Vagina (tissue), 2 donors: ENCODE data around the gene C2orf49. TPM values are rescaled to one million over a fixed set of nuclear protein-coding genes. Genes with fewer than 3 reads are reported as not detected.

Experiments
- DNase-seq, 2 donors: peaks; one replicate each; pipeline ENCODE4 v3.0.0-alpha.2; 2017; ENCODE audit errors: extremely low spot score in 2 of 2
- H3K27ac ChIP-seq: fragments of 200-600 bp; sonication (generic); one replicate; pipeline ENCODE4 v1.5.1; 2019
- H3K27me3 ChIP-seq: fragments of 200-600 bp; sonication (generic); one replicate; pipeline ENCODE4 v1.5.1; 2019
- H3K36me3 ChIP-seq, 2 donors: fragments of 200-600 bp; sonication (generic); one replicate each; pipeline ENCODE4 v1.5.1; 2017 to 2019
- H3K4me1 ChIP-seq: fragments of 200-600 bp; sonication (generic); one replicate; pipeline ENCODE4 v1.5.1; 2019
- H3K4me3 ChIP-seq, 2 donors: fragments of 200-600 bp; sonication (generic); 1 replicate in 1 of 2; 2 replicates in 1 of 2; pipeline ENCODE4 v1.5.1; 2016 to 2019
- H3K9me3 ChIP-seq: fragments of 200-600 bp; sonication (generic); one replicate; pipeline ENCODE4 v1.5.1; 2019
- CTCF ChIP-seq, 3 experiments: fragments of 450-650 bp in 2 of 3; fragments of 200-600 bp in 1 of 3; sonication (generic) in 1 of 3; IDR thresholded peaks; one replicate each; pipeline ENCODE4 v1.5.1; 2017 to 2019; ENCODE audit warnings: antibody characterized with exemption in 3 of 3, mild to moderate bottlenecking in 2 of 3, moderate library complexity in 2 of 3
- POLR2A ChIP-seq, 2 donors: fragments of 450-650 bp; IDR thresholded peaks; one replicate each; pipeline ENCODE4 v1.6.1; 2017; ENCODE audit warnings: antibody characterized with exemption in 2 of 2, mild to moderate bottlenecking in 2 of 2, moderate library complexity in 2 of 2
- POLR2AphosphoS5 ChIP-seq, 2 donors: sonication (generic); formaldehyde crosslinking; IDR thresholded peaks; one replicate each; pipeline ENCODE4 v1.9.0; 2017; ENCODE audit warnings: antibody characterized with exemption in 2 of 2, mild to moderate bottlenecking in 2 of 2, low read depth in 1 of 2; ENCODE audit not compliant: insufficient read depth in 1 of 2
- intact Hi-C: fragments of 100-400 bp; cut with DNase I; formaldehyde crosslinking; loops from one replicate; pipeline ENCODE4 v1.15.1; 2023
- total RNA-seq: library from RNA; depleted of rRNA; stranded (reverse); fragments of >200 nt; gene quantifications from one replicate; pipeline ENCODE4 v1.2.3, GENCODE V29; 2016

C2orf49 gene
- total RNA-seq, 1 donor from 2014 or later: 14.0 TPM

- H3K9me3 ChIP-seq: no peaks in the 10 kb centered on the region
- peaks cover 35% of the 10 kb centered on the region for H3K4me1 ChIP-seq
- no peaks in the 10 kb centered on the region for H3K27me3 ChIP-seq
- TF ChIP-seq CTCF (IDR thresholded peaks at IDR 0.05) (no peak), POLR2A (IDR thresholded peaks at IDR 0.05) (no peak), POLR2AphosphoS5 (IDR thresholded peaks at IDR 0.05; ENCODE audit: insufficient read depth in 1 of 2, low read depth in 1 of 2) (no peak)
- intact Hi-C loops: loop anchor here (5.0 kb wide), 1 partner anchor 149 kb away; no protein-coding TSS in a partner anchor
- no peak overlapping the region for H3K4me3 ChIP-seq
- DNase-seq: no peak
- no peaks in the 10 kb centered on the region for H3K36me3 ChIP-seq
- peak overlapping the region; percentile 59 for H3K27ac ChIP-seq
Measured at GRCh38 chr2:105373344-105373781, 36.0 kb downstream of the C2orf49 start.

- TF ChIP-seq POLR2A (IDR thresholded peaks at IDR 0.05) (no peak), CTCF (IDR thresholded peaks at IDR 0.05) (no peak), POLR2AphosphoS5 (IDR thresholded peaks at IDR 0.05; ENCODE audit: insufficient read depth in 1 of 2, low read depth in 1 of 2) (no peak)
- no peaks in the 10 kb centered on the region for H3K36me3 ChIP-seq
- no peaks in the 10 kb centered on the region for H3K9me3 ChIP-seq
- H3K4me3 ChIP-seq: no peak overlapping the region
- H3K27me3 ChIP-seq: no peaks in the 10 kb centered on the region
- intact Hi-C loops: loop anchor here (5.0 kb wide), 1 partner anchor 148 kb away; no protein-coding TSS in a partner anchor
- H3K4me1 ChIP-seq: peaks cover 39% of the 10 kb centered on the region
- no peak for DNase-seq
- H3K27ac ChIP-seq: peak overlapping the region; percentile 59
Measured at GRCh38 chr2:105373895-105374401, 36.6 kb downstream of the C2orf49 start.

- DNase-seq: no peak
- Histone ChIP-seq H3K27me3 (no peaks in the 10 kb centered on the region), H3K9me3 (no peaks in the 10 kb centered on the region), H3K36me3 (no peaks in the 10 kb centered on the region), H3K27ac (peak overlapping the region; percentile 59), H3K4me1 (peaks cover 49% of the 10 kb centered on the region), H3K4me3 (no peak overlapping the region)
- intact Hi-C loops: no loop called here
- TF ChIP-seq POLR2AphosphoS5 (IDR thresholded peaks at IDR 0.05; ENCODE audit: insufficient read depth in 1 of 2, low read depth in 1 of 2) (no peak), POLR2A (IDR thresholded peaks at IDR 0.05) (no peak), CTCF (IDR thresholded peaks at IDR 0.05) (no peak)
Measured at GRCh38 chr2:105375001-105375561, 37.7 kb downstream of the C2orf49 start.

- intact Hi-C loops: no loop called here
- no peak for DNase-seq
- H3K4me3 ChIP-seq: no peak overlapping the region
- no peaks in the 10 kb centered on the region for H3K36me3 ChIP-seq
- peaks cover 53% of the 10 kb centered on the region for H3K4me1 ChIP-seq
- TF ChIP-seq POLR2A (IDR thresholded peaks at IDR 0.05): no peak
- H3K9me3 ChIP-seq: no peaks in the 10 kb centered on the region
- no peaks in the 10 kb centered on the region for H3K27me3 ChIP-seq
- H3K27ac ChIP-seq: no peak overlapping the region
Measured at GRCh38 chr2:105376010-105376409, 38.7 kb downstream of the C2orf49 start.

GRCh38 chr2:105376789-105377240, 39.5 kb downstream of the C2orf49 start:
- no peak overlapping the region for H3K27ac ChIP-seq
- intact Hi-C loops: no loop called here
- TF ChIP-seq POLR2A (IDR thresholded peaks at IDR 0.05): no peak
- TF ChIP-seq CTCF (IDR thresholded peaks at IDR 0.05): no peak
- TF ChIP-seq POLR2AphosphoS5 (IDR thresholded peaks at IDR 0.05; ENCODE audit: insufficient read depth in 1 of 2, low read depth in 1 of 2): no peak

More at GRCh38 chr2:105376789-105377240, 39.5 kb downstream of the C2orf49 start:
- peaks cover 57% of the 10 kb centered on the region for H3K4me1 ChIP-seq
- DNase-seq: no peak
- no peak overlapping the region for H3K4me3 ChIP-seq
- no peaks in the 10 kb centered on the region for H3K36me3 ChIP-seq
- H3K9me3 ChIP-seq: no peaks in the 10 kb centered on the region
- H3K27me3 ChIP-seq: no peaks in the 10 kb centered on the region
